Ishikawa (cell line): Measurements from ENCODE around the gene SYNPR.

Source experiments
- CEBPB ChIP-seq: IDR thresholded peaks from 2 replicates; pipeline ENCODE4 v1.6.1; 2012
- CREB1 ChIP-seq: IDR thresholded peaks from 2 replicates; pipeline ENCODE4 v1.6.1; 2012; ENCODE audit warnings: low read depth
- EGR1 ChIP-seq: IDR thresholded peaks from 2 replicates; pipeline ENCODE4 v1.6.1; 2012
- EP300 ChIP-seq: IDR thresholded peaks from 2 replicates; pipeline ENCODE4 v1.6.1; 2012; ENCODE audit warnings: borderline replicate concordance
- FOXM1 ChIP-seq: IDR thresholded peaks from 2 replicates; pipeline ENCODE4 v1.6.1; 2012; ENCODE audit warnings: low read depth, borderline replicate concordance
- NFIC ChIP-seq: IDR thresholded peaks from 2 replicates; pipeline ENCODE4 v1.6.1; 2012
- RAD21 ChIP-seq: IDR thresholded peaks from 2 replicates; pipeline ENCODE4 v1.6.1; 2012; ENCODE audit warnings: low read depth
- TAF1 ChIP-seq: IDR thresholded peaks from 2 replicates; pipeline ENCODE4 v1.6.1; 2012; ENCODE audit warnings: low read depth, mild to moderate bottlenecking
- TCF12 ChIP-seq: IDR thresholded peaks from 2 replicates; pipeline ENCODE4 v1.6.1; 2012; ENCODE audit warnings: low read depth
- TEAD4 ChIP-seq: IDR thresholded peaks from 2 replicates; pipeline ENCODE4 v1.6.1; 2012
- YY1 ChIP-seq: IDR thresholded peaks from 2 replicates; pipeline ENCODE4 v1.6.1; 2012; ENCODE audit warnings: low read depth
- ZBTB7A ChIP-seq: IDR thresholded peaks from 2 replicates; pipeline ENCODE4 v1.6.1; 2012; ENCODE audit warnings: low read depth
- TF ChIP-seq, protein P1 (sequence below): IDR thresholded peaks from 2 replicates; pipeline ENCODE4 v1.6.1; 2012
- TF ChIP-seq, protein P2 (sequence below): IDR thresholded peaks from 2 replicates; pipeline ENCODE4 v1.6.1; 2012; ENCODE audit warnings: low read depth, mild to moderate bottlenecking
- TF ChIP-seq, protein P3 (sequence below): IDR thresholded peaks from 2 replicates; pipeline ENCODE4 v1.6.1; 2012

The SYNPR gene

DNA sequence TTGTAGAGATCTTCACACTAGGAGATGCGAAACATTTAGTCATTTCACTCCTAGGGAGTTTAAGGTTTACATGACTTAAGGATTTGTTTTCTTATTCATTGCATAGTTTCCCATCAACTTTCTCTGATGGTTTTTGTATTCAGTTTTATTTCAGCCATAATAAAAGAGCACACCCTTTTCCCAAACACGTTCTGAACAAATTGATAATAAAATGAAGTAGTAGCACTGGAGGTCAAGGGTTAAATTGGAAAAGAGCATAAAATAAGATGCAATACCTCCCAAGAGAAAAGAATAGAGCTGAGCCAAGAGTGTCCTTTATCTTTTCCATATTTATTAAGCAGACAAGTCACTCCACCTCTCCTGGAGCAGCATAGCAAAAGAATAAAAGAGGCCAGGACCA lies 104.9 kb downstream of the SYNPR start:
- no peak for TF ChIP-seq TEAD4
- TF ChIP-seq, protein P1, sequence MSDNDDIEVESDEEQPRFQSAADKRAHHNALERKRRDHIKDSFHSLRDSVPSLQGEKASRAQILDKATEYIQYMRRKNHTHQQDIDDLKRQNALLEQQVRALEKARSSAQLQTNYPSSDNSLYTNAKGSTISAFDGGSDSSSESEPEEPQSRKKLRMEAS, result no peak

DNA sequence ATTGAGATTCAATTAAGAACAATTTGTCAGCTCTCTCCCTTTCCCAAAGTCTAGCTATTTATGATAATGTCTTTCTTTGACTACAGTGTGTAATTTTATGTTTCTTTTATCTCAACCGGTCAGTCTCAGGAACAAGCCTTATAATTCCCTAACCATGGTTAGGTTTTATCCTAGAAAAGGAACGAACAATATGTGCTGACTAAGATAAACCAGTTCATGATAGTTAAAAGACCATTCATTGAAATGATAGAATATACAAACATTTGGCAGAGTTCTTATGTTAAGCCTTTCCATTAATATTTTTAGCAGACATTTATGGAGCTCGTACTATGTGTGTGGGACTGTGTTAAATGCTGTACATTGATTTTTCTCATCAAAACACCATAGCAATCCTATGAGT lies 106.3 kb downstream of the SYNPR start:
- TF ChIP-seq TAF1 (no peak), FOXM1 (no peak), TEAD4 (no peak), ZBTB7A (no peak), CEBPB (no peak), CREB1 (no peak), NFIC (no peak), RAD21 (no peak), EP300 (no peak), TCF12 (no peak), EGR1 (no peak), YY1 (no peak)
- TF ChIP-seq, protein P2, sequence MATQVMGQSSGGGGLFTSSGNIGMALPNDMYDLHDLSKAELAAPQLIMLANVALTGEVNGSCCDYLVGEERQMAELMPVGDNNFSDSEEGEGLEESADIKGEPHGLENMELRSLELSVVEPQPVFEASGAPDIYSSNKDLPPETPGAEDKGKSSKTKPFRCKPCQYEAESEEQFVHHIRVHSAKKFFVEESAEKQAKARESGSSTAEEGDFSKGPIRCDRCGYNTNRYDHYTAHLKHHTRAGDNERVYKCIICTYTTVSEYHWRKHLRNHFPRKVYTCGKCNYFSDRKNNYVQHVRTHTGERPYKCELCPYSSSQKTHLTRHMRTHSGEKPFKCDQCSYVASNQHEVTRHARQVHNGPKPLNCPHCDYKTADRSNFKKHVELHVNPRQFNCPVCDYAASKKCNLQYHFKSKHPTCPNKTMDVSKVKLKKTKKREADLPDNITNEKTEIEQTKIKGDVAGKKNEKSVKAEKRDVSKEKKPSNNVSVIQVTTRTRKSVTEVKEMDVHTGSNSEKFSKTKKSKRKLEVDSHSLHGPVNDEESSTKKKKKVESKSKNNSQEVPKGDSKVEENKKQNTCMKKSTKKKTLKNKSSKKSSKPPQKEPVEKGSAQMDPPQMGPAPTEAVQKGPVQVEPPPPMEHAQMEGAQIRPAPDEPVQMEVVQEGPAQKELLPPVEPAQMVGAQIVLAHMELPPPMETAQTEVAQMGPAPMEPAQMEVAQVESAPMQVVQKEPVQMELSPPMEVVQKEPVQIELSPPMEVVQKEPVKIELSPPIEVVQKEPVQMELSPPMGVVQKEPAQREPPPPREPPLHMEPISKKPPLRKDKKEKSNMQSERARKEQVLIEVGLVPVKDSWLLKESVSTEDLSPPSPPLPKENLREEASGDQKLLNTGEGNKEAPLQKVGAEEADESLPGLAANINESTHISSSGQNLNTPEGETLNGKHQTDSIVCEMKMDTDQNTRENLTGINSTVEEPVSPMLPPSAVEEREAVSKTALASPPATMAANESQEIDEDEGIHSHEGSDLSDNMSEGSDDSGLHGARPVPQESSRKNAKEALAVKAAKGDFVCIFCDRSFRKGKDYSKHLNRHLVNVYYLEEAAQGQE, result no peak
- TF ChIP-seq, protein P1, result no peak
- TF ChIP-seq, protein P3, sequence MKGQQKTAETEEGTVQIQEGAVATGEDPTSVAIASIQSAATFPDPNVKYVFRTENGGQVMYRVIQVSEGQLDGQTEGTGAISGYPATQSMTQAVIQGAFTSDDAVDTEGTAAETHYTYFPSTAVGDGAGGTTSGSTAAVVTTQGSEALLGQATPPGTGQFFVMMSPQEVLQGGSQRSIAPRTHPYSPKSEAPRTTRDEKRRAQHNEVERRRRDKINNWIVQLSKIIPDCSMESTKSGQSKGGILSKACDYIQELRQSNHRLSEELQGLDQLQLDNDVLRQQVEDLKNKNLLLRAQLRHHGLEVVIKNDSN, result no peak

DNA sequence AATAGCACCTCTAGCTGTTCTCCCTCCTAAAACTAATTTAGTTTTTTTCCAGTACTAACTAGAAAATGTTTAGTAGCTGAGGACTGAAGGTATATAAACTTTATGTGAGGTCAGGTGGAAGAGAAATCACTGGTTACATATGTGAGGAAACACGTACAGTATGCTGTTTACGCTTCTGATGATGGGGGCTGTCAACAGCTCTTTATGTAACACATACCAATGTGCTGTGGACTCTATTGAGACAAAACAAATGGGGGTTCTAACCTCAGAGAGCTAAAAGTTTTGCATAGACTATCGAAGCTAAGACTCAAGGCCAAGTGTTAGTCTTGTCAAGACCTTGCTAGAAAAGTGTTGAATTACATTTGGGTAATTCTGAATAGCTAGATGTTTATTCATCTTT lies 107.5 kb downstream of the SYNPR start:
- TF ChIP-seq, protein P1, result no peak
- no peak for TF ChIP-seq EP300
- no peak for TF ChIP-seq RAD21
- TF ChIP-seq CEBPB, result no peak
- no peak for TF ChIP-seq TAF1
- no peak for TF ChIP-seq TEAD4
- TF ChIP-seq FOXM1, result no peak
- no peak for TF ChIP-seq YY1
- no peak for TF ChIP-seq NFIC
- TF ChIP-seq, protein P2, result no peak
- TF ChIP-seq CREB1, result no peak
- TF ChIP-seq, protein P3, result no peak
- TF ChIP-seq EGR1, result no peak

DNA sequence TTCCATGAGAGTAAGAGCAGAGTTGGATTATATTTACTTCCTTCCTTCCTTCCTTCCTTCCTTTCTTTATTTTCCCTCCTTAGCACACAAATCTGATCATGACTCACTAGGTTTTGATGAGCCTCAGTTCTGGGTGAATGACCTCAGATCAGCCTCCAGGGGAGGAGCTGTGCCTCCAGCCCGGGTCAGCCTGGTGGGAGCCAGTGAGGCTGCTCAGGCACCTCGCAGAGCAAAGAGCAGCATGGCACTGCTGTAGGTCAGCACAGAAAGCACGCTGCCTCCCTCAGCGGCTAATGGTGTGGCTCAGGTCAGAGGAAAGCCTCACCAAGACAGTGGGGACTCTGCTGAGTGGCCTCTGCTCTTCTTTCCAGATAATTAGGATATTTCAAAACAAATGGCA lies 108.5 kb downstream of the SYNPR start:
- TF ChIP-seq CREB1, result no peak
- TF ChIP-seq, protein P2, result no peak
- no peak for TF ChIP-seq FOXM1
- TF ChIP-seq CEBPB, result no peak
- no peak for TF ChIP-seq TCF12
- no peak for TF ChIP-seq NFIC
- no peak for TF ChIP-seq TAF1
- no peak for TF ChIP-seq ZBTB7A
- TF ChIP-seq, protein P3, result no peak
- TF ChIP-seq, protein P1, result no peak
- TF ChIP-seq EGR1, result no peak
- no peak for TF ChIP-seq RAD21
- TF ChIP-seq YY1, result no peak
